Umbilical cord (tissue), 2 donors: ENCODE measurements around the gene OSBPL5. TPM values are rescaled to one million over a fixed set of nuclear protein-coding genes. Genes with fewer than 3 reads are reported as not detected.

Source experiments
- DNase-seq: peaks from one replicate; pipeline ENCODE4 v3.0.0-alpha.2; 2015; ENCODE audit warnings: low spot score
- total RNA-seq: library from RNA; depleted of rRNA; stranded (reverse); fragments of >200 nt; gene quantifications from one replicate; pipeline ENCODE4 v1.2.3, GENCODE V29; 2014; ENCODE audit warnings: low replicate concordance; ENCODE audit not compliant: insufficient read depth

OSBPL5 gene
- total RNA-seq, 1 donor from 2014 or later = 40.0 TPM

- DNase-seq = no peak
These were observed 30.2 kb downstream of the OSBPL5 start for GRCh38 chr11:3134651-3135480.

- no peak for DNase-seq
These were observed 30.9 kb downstream of the OSBPL5 start for GRCh38 chr11:3134218-3134621.

- DNase-seq = no peak
These were observed 31.6 kb downstream of the OSBPL5 start for GRCh38 chr11:3133261-3134217.

GRCh38 chr11:3132831-3133260 is 32.3 kb downstream of the OSBPL5 start:
- no peak for DNase-seq

GRCh38 chr11:3132271-3132781 is 32.8 kb downstream of the OSBPL5 start:
- no peak for DNase-seq

GRCh38 chr11:3131330-3131941 is 33.7 kb downstream of the OSBPL5 start:
- no peak for DNase-seq

- DNase-seq = no peak
These were observed 34.6 kb downstream of the OSBPL5 start for GRCh38 chr11:3130269-3131071.

GRCh38 chr11:3129591-3130268 is 35.4 kb downstream of the OSBPL5 start:
- no peak for DNase-seq

GRCh38 chr11:3129181-3129590 is 35.9 kb downstream of the OSBPL5 start:
- no peak for DNase-seq

- no peak for DNase-seq
These were observed 36.5 kb downstream of the OSBPL5 start for GRCh38 chr11:3128356-3129180.

GRCh38 chr11:3127706-3128355 is 37.3 kb downstream of the OSBPL5 start:
- DNase-seq = no peak

GRCh38 chr11:3126901-3127691 is 38.0 kb downstream of the OSBPL5 start:
- no peak for DNase-seq

- no peak for DNase-seq
These were observed 38.8 kb downstream of the OSBPL5 start for GRCh38 chr11:3126207-3126865.

- no peak for DNase-seq
These were observed 40.3 kb downstream of the OSBPL5 start for GRCh38 chr11:3124821-3125220.

- DNase-seq = peak; percentile 73
These were observed 41.1 kb downstream of the OSBPL5 start for GRCh38 chr11:3123761-3124733.

GRCh38 chr11:3123305-3123704 is 41.8 kb downstream of the OSBPL5 start:
- DNase-seq = no peak
